GM12878 (cell line): ENCODE data around the gene PLEKHA6. TPM values are rescaled to one million over a fixed set of nuclear protein-coding genes. Genes with fewer than 3 reads are reported as not detected.
A peak's percentile ranks its signal among the peaks of the same experiment; 100 is the strongest.

Experiments
- ATAC-seq: fragments of 200-7000 bp; cut with Tn5 transposase; 3 replicates; pipeline ENCODE4 v1.9.1; 2020; ENCODE audit warnings: mild to moderate bottlenecking, moderate library complexity
- BruUV-seq: library from RNA; stranded (reverse); fragments of 400-500 nt; replicated peaks from 2 replicates; lab custom pipeline; 2021; lab: Mats Ljungman, UMichigan
- CTCF ChIA-PET: fragments of 300-600 bp; sonication (Branson Sonifier 250); formaldehyde crosslinking; extraction: SDS; loops from one replicate; lab custom pipeline; 2021; ENCODE audit warnings: inconsistent platforms; lab: Yijun Ruan, JAX
- POLR2A ChIA-PET: fragments of 350-600 bp; formaldehyde crosslinking; extraction: SDS; loops from one replicate; lab custom pipeline; 2021; ENCODE audit warnings: inconsistent platforms; lab: Charles Lee
- RAD21 ChIA-PET: fragments of 300-600 bp; sonication (Branson Sonifier 250); formaldehyde crosslinking; loops from one replicate; lab custom pipeline; 2023; ENCODE audit warnings: antibody characterized with exemption; ENCODE audit not compliant: unreplicated experiment; lab: Charles Lee
- SMC1A ChIA-PET: fragments of 300-600 bp; sonication (Branson Sonifier 250); formaldehyde crosslinking; loops from one replicate; lab custom pipeline; 2023; ENCODE audit not compliant: unreplicated experiment, uncharacterized antibody; lab: Charles Lee
- DNase-seq: peaks from one replicate; pipeline ENCODE4 v3.0.0-alpha.2; 2011; ENCODE audit warnings: low read depth, low spot score
- FAIRE-seq: peaks from 3 replicates; lab custom pipeline; 2011; peaks lifted over from hg19 to GRCh38; lab: Jason Lieb, UNC
- H2AFZ ChIP-seq: 2 replicates; pipeline ENCODE4 v1.6.0; 2011; ENCODE audit warnings: low read depth, low read length, control low read depth; ENCODE audit not compliant: control insufficient read depth
- H3K27ac ChIP-seq: 2 replicates; pipeline ENCODE4 v1.5.1; 2011; ENCODE audit warnings: control low read depth; ENCODE audit not compliant: control insufficient read depth, insufficient read depth
- H3K27me3 ChIP-seq, 2 experiments: replicated peaks in 1 of 2; 2 replicates each; pipeline versions ENCODE4 v1.6.0 to v1.6.1; 2011; ENCODE audit warnings: low read length in 1 of 2; ENCODE audit not compliant: control insufficient read depth in 2 of 2, insufficient read depth in 2 of 2
- H3K36me3 ChIP-seq, 2 experiments: 2 replicates each; pipeline ENCODE4 v1.5.1; 2011; ENCODE audit warnings: low read length in 1 of 2; ENCODE audit not compliant: control insufficient read depth in 2 of 2, insufficient read depth in 2 of 2
- H3K4me1 ChIP-seq: 2 replicates; pipeline ENCODE4 v1.6.1; 2011; ENCODE audit warnings: mild to moderate bottlenecking, low read length, moderate library complexity, mixed read lengths; ENCODE audit not compliant: control insufficient read depth, insufficient read depth
- H3K4me2 ChIP-seq: 2 replicates; pipeline ENCODE4 v1.6.0; 2011; ENCODE audit warnings: control low read depth; ENCODE audit not compliant: control insufficient read depth, insufficient read depth
- H3K4me3 ChIP-seq: fragments of 200-600 bp; sonication (generic); 2 replicates; pipeline ENCODE4 v1.5.1; 2016
- H3K79me2 ChIP-seq: 2 replicates; pipeline ENCODE4 v1.6.0; 2011; ENCODE audit warnings: low read length; ENCODE audit not compliant: control insufficient read depth, insufficient read depth
- H3K9ac ChIP-seq: 2 replicates; pipeline ENCODE4 v1.8.0; 2011; ENCODE audit warnings: low read length, control low read depth, mixed read lengths; ENCODE audit not compliant: control insufficient read depth, insufficient read depth
- H3K9me3 ChIP-seq: replicated peaks from 3 replicates; pipeline ENCODE4 v1.5.1; 2011; ENCODE audit warnings: mild to moderate bottlenecking, low read length; ENCODE audit not compliant: control insufficient read depth, insufficient read depth
- H4K20me1 ChIP-seq: 2 replicates; pipeline ENCODE4 v1.6.0; 2011; ENCODE audit not compliant: control insufficient read depth, insufficient read depth
- BACH1 ChIP-seq: fragments of 450-650 bp; IDR thresholded peaks from 2 replicates; pipeline ENCODE4 v1.6.1; 2017; ENCODE audit warnings: mild to moderate bottlenecking, borderline replicate concordance
- BCL11A ChIP-seq: IDR thresholded peaks from 2 replicates; pipeline ENCODE4 v1.6.1; 2011; ENCODE audit warnings: low read depth, low read length
- EP300 ChIP-seq, 2 experiments: fragments of 150-350 bp in 1 of 2; IDR thresholded peaks; 2 replicates each; pipeline ENCODE4 v1.6.1; 2011 to 2012; ENCODE audit warnings: low read depth in 2 of 2, low read length in 2 of 2, borderline replicate concordance in 1 of 2, improper control_type of control experiment in 1 of 2, inconsistent platforms in 1 of 2; ENCODE audit not compliant: control insufficient read depth in 1 of 2
- EZH2 ChIP-seq: IDR thresholded peaks from 2 replicates; pipeline ENCODE4 v1.6.1; 2012; ENCODE audit warnings: low read depth, mild to moderate bottlenecking, control low read depth, inconsistent platforms, low read length, borderline replicate concordance; ENCODE audit not compliant: control insufficient read depth
- FOXK2 ChIP-seq: fragments of 450-650 bp; IDR thresholded peaks from 2 replicates; pipeline ENCODE4 v1.6.1; 2017; ENCODE audit warnings: mild to moderate bottlenecking, moderate library complexity
- IRF3 ChIP-seq: fragments of 450-650 bp; IDR thresholded peaks from 2 replicates; pipeline ENCODE4 v1.6.1; 2014; ENCODE audit warnings: mild to moderate bottlenecking
- MTA2 ChIP-seq: fragments of 450-650 bp; IDR thresholded peaks from 2 replicates; pipeline ENCODE4 v1.6.1; 2016; ENCODE audit warnings: low read depth, mild to moderate bottlenecking, moderate library complexity
- NFIC ChIP-seq: IDR thresholded peaks from 2 replicates; pipeline ENCODE4 v1.6.1; 2012; ENCODE audit warnings: low read depth, mild to moderate bottlenecking, inconsistent platforms, low read length, moderate library complexity
- NR2C1 ChIP-seq: fragments of 450-650 bp; IDR thresholded peaks from 2 replicates; pipeline ENCODE4 v1.6.1; 2017; ENCODE audit warnings: antibody characterized with exemption, mild to moderate bottlenecking, moderate library complexity
- RAD51 ChIP-seq: fragments of 450-650 bp; IDR thresholded peaks from 2 replicates; pipeline ENCODE4 v1.6.1; 2016; ENCODE audit warnings: moderate library complexity, mild to moderate bottlenecking, inconsistent platforms
- RUNX3 ChIP-seq: IDR thresholded peaks from 2 replicates; pipeline ENCODE4 v1.6.1; 2012; ENCODE audit warnings: low read length, inconsistent platforms
- SMARCA5 ChIP-seq: fragments of 450-650 bp; IDR thresholded peaks from 2 replicates; pipeline ENCODE4 v1.6.1; 2017; ENCODE audit warnings: mild to moderate bottlenecking
- SREBF2 ChIP-seq: IDR thresholded peaks from 2 replicates; pipeline ENCODE4 v1.6.1; 2012; ENCODE audit warnings: mild to moderate bottlenecking, low read length
- SUPT20H ChIP-seq: IDR thresholded peaks from 2 replicates; pipeline ENCODE4 v1.6.1; 2011; ENCODE audit warnings: low read depth, mild to moderate bottlenecking, low read length, moderate library complexity, borderline replicate concordance; ENCODE audit not compliant: control insufficient read depth
- YY1 ChIP-seq: IDR thresholded peaks from 2 replicates; pipeline ENCODE4 v1.6.1; 2011; ENCODE audit warnings: low read depth, mild to moderate bottlenecking, low read length
- ZBED1 ChIP-seq: IDR thresholded peaks from 2 replicates; pipeline ENCODE4 v1.6.1; 2016; ENCODE audit warnings: borderline replicate concordance
- ZBTB40 ChIP-seq: fragments of 450-650 bp; IDR thresholded peaks from 2 replicates; pipeline ENCODE4 v1.6.1; 2016; ENCODE audit warnings: mild to moderate bottlenecking, moderate library complexity, borderline replicate concordance
- ZNF207 ChIP-seq: fragments of 450-650 bp; IDR thresholded peaks from 2 replicates; pipeline ENCODE4 v1.6.1; 2014; ENCODE audit warnings: antibody characterized with exemption, mild to moderate bottlenecking, borderline replicate concordance
- WGBS: methylation state at CpG from one replicate; pipeline ENCODE4 v1.1.6; 2016; ENCODE audit warnings: low lambda C conversion rate; ENCODE audit not compliant: insufficient replicate concordance, insufficient coverage; ENCODE audit errors: missing lambda C conversion rate; 5-methylcytosine and 5-hydroxymethylcytosine counted together
- in situ Hi-C: fragments of 300-500 bp; cut with MboI; formaldehyde crosslinking; loops from 9 replicates; pipeline ENCODE4 v1.14.3; 2018; ENCODE audit warnings: mixed read lengths
- intact Hi-C: fragments of 100-400 bp; cut with micrococcal nuclease; formaldehyde crosslinking; loops from one replicate; pipeline ENCODE4 v1.14.2; 2022; ENCODE audit not compliant: unreplicated experiment
- polyA plus RNA-seq, 11 experiments: library from polyadenylated mRNA; depleted of rRNA in 4 of 11; unstranded in 6 of 11; stranded (reverse) in 5 of 11; fragments of >200 nt; fragmentation: Nextera tagmentation in 4 of 11; fragmentation: Illumina TruSeq in 1 of 11; extraction: Ambion mirVana in 4 of 11; extraction: Trizol in 1 of 11; gene quantifications; 1 replicate in 1 of 11; 2 replicates in 10 of 11; pipeline versions ENCODE4 v1.2.1 to v1.2.3, GENCODE V29; 2011 to 2016; ENCODE audit warnings: inconsistent platforms in 2 of 11, missing spikeins in 2 of 11, low read depth in 1 of 11
- total RNA-seq, 4 experiments: library from RNA; depleted of rRNA in 3 of 4; stranded (reverse); fragments of >200 nt in 3 of 4; fragmentation: Illumina TruSeq in 1 of 4; extraction: Trizol in 1 of 4; gene quantifications; 2 replicates each; pipeline versions ENCODE4 v1.2.1 to v1.2.3, GENCODE V29; 2013 to 2021

Gene PLEKHA6
- total and polyA plus RNA-seq, 10 of the 15 experiments (the other 5 are each of a cell fraction or from before 2014, with no cell fraction given) = 0.04 to 0.81 (median 0.19) TPM; not detected in 4

GRCh38 chr1:204407295-204407971 lies 47.7 kb upstream of the PLEKHA6 start (continued):
- no peak for TF ChIP-seq YY1

- H2AFZ ChIP-seq = no peak overlapping the region
- in situ Hi-C loops (no loop called here), intact Hi-C loops (no loop called here)
- ChIA-PET SMC1A (interaction anchor here (1.1 to 2.6 kb wide), 4 partner anchors 8 to 38 kb away, joined by 4 to 16 read pairs (median 8); no protein-coding TSS in a partner anchor), POLR2A (interaction anchor here (0.8 kb wide), 1 partner anchor 108 kb away, joined by 8 read pairs; no protein-coding TSS in a partner anchor), CTCF (interaction anchor here (0.8 to 4.7 kb wide), 8 partner anchors 8 to 100 kb away, joined by 3 to 73 read pairs (median 6); no protein-coding TSS in a partner anchor), RAD21 (interaction anchor here (0.6 to 2.2 kb wide), 7 partner anchors 8 to 560 kb away, joined by 3 to 13 read pairs (median 7); no protein-coding TSS in a partner anchor)
- peaks cover 85% of the 10 kb centered on the region for H3K79me2 ChIP-seq
- DNase-seq (no peak), FAIRE-seq (no peak), ATAC-seq (no peak)
- no peaks in the 10 kb centered on the region for H3K9me3 ChIP-seq
- H3K27ac ChIP-seq = no peak overlapping the region
- H3K4me1 ChIP-seq = no peaks in the 10 kb centered on the region
- peak overlapping the region; percentile 49 for H3K4me2 ChIP-seq
- H3K27me3 ChIP-seq = no peaks in the 10 kb centered on the region
- peak overlapping the region; percentile 87 for H3K4me3 ChIP-seq
- no peak for TF ChIP-seq ZBED1
- no peak for TF ChIP-seq BCL11A
- no peak for TF ChIP-seq ZBTB40
- TF ChIP-seq RUNX3 = no peak
- TF ChIP-seq SMARCA5 = no peak
- no peak for TF ChIP-seq BACH1
- TF ChIP-seq NFIC = no peak
- TF ChIP-seq MTA2 = no peak
- TF ChIP-seq SREBF2 = no peak
- no peak for TF ChIP-seq SUPT20H
- TF ChIP-seq ZNF207 = no peak
- TF ChIP-seq EP300 (IDR thresholded peaks at IDR 0.05; ENCODE audit: borderline replicate concordance in 1 of 2, control insufficient read depth in 1 of 2, low read depth in 2 of 2, low read length in 2 of 2) = no peak
- no peak for TF ChIP-seq EZH2
- no peak for TF ChIP-seq FOXK2
- no peak for TF ChIP-seq RAD51
- TF ChIP-seq NR2C1 = no peak
- no peak for TF ChIP-seq IRF3
- H3K9ac ChIP-seq = no peak overlapping the region; the same call in 1 of the 2 replicates
- WGBS = 49% methylated on average over 4 of the region's 4 CpGs
- peaks cover 13% of the 10 kb centered on the region for H4K20me1 ChIP-seq
- H3K36me3 ChIP-seq = peaks cover 1 to 20% of the 10 kb centered on the region in 2 experiments
- BruUV-seq = no TSS peak
Observed at GRCh38 chr1:204406621-204407020, 46.9 kb upstream of the PLEKHA6 start.
